ENCODE results near the gene GPC6. TPM values are rescaled to one million over a fixed set of nuclear protein-coding genes. Genes with fewer than 3 reads are reported as not detected.

GPC6 gene
- total RNA-seq, 1 donor from 2014 or later = 63.0 TPM

DNA sequence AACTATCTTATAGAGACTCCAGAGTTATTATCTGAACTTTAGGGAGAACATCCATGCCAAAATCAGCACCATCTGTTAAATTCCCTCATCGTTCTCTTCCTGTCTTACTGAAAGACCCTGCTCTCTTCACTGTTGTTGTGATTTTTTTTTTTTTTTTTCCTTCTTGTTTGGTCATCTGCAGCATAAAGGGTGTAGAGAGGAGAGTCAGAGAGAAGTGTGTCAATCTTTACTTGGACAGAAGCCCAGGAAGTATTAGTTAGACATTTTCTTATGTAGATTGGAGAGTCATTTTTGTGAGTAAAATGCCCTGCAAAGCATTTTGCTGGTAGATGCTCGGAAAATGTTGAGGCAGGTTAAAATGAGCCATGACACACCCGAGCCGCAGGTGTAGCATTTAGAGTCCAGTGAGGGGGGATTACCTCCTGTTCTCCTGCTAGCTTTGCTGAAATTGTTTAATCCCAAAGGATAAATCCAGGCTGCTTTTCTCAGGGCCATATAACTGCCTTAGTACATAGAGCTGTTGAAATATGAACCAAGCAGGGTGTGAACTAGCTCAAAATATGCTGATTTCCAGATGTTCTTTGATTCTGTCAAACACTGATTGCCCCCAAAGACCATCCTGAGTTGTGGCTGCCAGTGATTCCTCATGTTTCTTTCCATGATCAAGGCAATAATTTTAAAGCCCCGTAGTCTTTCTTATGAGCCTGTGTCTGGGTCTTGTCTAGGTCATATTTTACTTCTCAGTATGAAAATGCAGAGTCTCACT is 1109.3 kb downstream of the GPC6 start:
- no peak for DNase-seq (ENCODE audit: low read depth)
- Mint-ChIP-seq H3K4me3 (ENCODE audit: unreplicated experiment) (no peak overlapping the region), H3K27ac (ENCODE audit: unreplicated experiment) (no peak overlapping the region)

DNA sequence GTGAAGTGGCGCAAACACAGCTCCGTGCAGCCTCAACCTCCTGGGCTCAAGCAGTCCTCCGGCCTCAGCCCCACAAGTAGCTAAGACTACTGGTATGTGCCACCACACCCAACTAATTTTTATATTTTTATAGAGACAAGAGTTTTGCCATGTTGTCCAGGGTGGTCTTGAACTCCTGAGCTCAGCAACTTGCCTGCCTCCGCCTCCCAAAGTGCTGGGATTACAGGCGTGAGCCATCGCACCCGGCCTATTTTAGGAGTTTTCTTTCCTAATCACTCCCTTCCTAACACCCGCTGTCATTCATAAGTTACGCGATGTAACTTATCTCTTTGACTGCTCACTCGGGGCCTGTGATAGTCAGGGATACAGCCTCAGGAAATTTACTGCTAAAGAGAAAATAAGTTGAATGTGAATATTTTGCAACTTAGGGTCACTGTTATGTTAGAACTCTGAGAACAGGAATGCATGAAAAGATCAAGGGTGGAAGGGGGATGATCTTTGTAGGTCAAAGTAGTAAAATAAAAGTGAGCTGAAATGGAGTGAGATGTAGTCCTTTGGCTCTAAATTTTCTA is 1112.6 kb downstream of the GPC6 start:
- Mint-ChIP-seq H3K4me1 (ENCODE audit: low read depth, unreplicated experiment) (peaks cover 19% of the 10 kb centered on the region), H3K27me3 (ENCODE audit: low read depth, unreplicated experiment) (no peaks in the 10 kb centered on the region), H3K27ac (ENCODE audit: unreplicated experiment) (no peak overlapping the region), H3K9me3 (ENCODE audit: unreplicated experiment) (peaks cover 2% of the 10 kb centered on the region), H3K36me3 (ENCODE audit: low read depth, unreplicated experiment) (peaks cover 7% of the 10 kb centered on the region), H3K4me3 (ENCODE audit: unreplicated experiment) (no peak overlapping the region)
- H3K36me3 ChIP-seq (ENCODE audit: insufficient read depth, low read length) = no peaks in the 10 kb centered on the region
- TF ChIP-seq EZH2 (IDR thresholded peaks at IDR 0.05; ENCODE audit: insufficient read depth, low read length) = no peak
- TF ChIP-seq, protein P1, sequence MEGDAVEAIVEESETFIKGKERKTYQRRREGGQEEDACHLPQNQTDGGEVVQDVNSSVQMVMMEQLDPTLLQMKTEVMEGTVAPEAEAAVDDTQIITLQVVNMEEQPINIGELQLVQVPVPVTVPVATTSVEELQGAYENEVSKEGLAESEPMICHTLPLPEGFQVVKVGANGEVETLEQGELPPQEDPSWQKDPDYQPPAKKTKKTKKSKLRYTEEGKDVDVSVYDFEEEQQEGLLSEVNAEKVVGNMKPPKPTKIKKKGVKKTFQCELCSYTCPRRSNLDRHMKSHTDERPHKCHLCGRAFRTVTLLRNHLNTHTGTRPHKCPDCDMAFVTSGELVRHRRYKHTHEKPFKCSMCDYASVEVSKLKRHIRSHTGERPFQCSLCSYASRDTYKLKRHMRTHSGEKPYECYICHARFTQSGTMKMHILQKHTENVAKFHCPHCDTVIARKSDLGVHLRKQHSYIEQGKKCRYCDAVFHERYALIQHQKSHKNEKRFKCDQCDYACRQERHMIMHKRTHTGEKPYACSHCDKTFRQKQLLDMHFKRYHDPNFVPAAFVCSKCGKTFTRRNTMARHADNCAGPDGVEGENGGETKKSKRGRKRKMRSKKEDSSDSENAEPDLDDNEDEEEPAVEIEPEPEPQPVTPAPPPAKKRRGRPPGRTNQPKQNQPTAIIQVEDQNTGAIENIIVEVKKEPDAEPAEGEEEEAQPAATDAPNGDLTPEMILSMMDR (IDR thresholded peaks at IDR 0.05; ENCODE audit: insufficient read depth, low read depth, low read length) = no peak
- no peaks in the 10 kb centered on the region for H3K27me3 ChIP-seq (ENCODE audit: insufficient read depth, low read length)
- peaks cover 16% of the 10 kb centered on the region for H3K4me1 ChIP-seq (ENCODE audit: insufficient read depth, low read length)
- FAIRE-seq (no peak), DNase-seq (ENCODE audit: low read depth) (no peak)
- no peak overlapping the region for H2AFZ ChIP-seq (ENCODE audit: low read depth, low read length)
- H3K4me3 ChIP-seq (ENCODE audit: insufficient read depth, low read depth, low read length) = no peak overlapping the region
- no peak overlapping the region for H3K9ac ChIP-seq (ENCODE audit: low read length)
- H3K79me2 ChIP-seq (ENCODE audit: insufficient read depth, low read length) = no peaks in the 10 kb centered on the region
- H3K9me3 ChIP-seq (ENCODE audit: insufficient read depth, low read depth, low read length) = no peaks in the 10 kb centered on the region
- no peaks in the 10 kb centered on the region for H4K20me1 ChIP-seq (ENCODE audit: insufficient read depth, low read length)
- no peak overlapping the region for H3K27ac ChIP-seq (ENCODE audit: low read depth, low read length)
- H3K4me2 ChIP-seq (ENCODE audit: low read length) = no peak overlapping the region

More for the DNA sequence above, 1109.3 kb downstream of the GPC6 start:
- H3K36me3 ChIP-seq (ENCODE audit: insufficient read depth, low read length) = no peaks in the 10 kb centered on the region
- no peaks in the 10 kb centered on the region for H3K9me3 ChIP-seq (ENCODE audit: insufficient read depth, low read depth, low read length)
- FAIRE-seq = no peak
- no peaks in the 10 kb centered on the region for H4K20me1 ChIP-seq (ENCODE audit: insufficient read depth, low read length)
- no peak overlapping the region for H3K27ac ChIP-seq (ENCODE audit: low read depth, low read length)
- Mint-ChIP-seq H3K4me1 (ENCODE audit: low read depth, unreplicated experiment) (peaks cover 3% of the 10 kb centered on the region), H3K9me3 (ENCODE audit: unreplicated experiment) (peaks cover 2% of the 10 kb centered on the region), H3K27me3 (ENCODE audit: low read depth, unreplicated experiment) (no peaks in the 10 kb centered on the region), H3K36me3 (ENCODE audit: low read depth, unreplicated experiment) (no peaks in the 10 kb centered on the region)
- H3K9ac ChIP-seq (ENCODE audit: low read length) = no peak overlapping the region
- no peak overlapping the region for H3K4me3 ChIP-seq (ENCODE audit: insufficient read depth, low read depth, low read length)
- H3K27me3 ChIP-seq (ENCODE audit: insufficient read depth, low read length) = no peaks in the 10 kb centered on the region
- H2AFZ ChIP-seq (ENCODE audit: low read depth, low read length) = no peak overlapping the region
- H3K79me2 ChIP-seq (ENCODE audit: insufficient read depth, low read length) = no peaks in the 10 kb centered on the region
- H3K4me1 ChIP-seq (ENCODE audit: insufficient read depth, low read length) = no peaks in the 10 kb centered on the region
- H3K4me2 ChIP-seq (ENCODE audit: low read length) = no peak overlapping the region
- TF ChIP-seq EZH2 (IDR thresholded peaks at IDR 0.05; ENCODE audit: insufficient read depth, low read length) = no peak
- TF ChIP-seq, protein P1 (IDR thresholded peaks at IDR 0.05; ENCODE audit: insufficient read depth, low read depth, low read length) = no peak

Data from astrocyte (in vitro differentiated cells and primary cell).